NCI-H748 (cell line): ENCODE data around the gene CEBPB.
"Not testable (repeated sequence)": the region's sequence is repeated elsewhere in the genome, so short reads cannot be mapped to it uniquely, and the experiment has no call there.

Experiments
- DNase-seq: peaks from one replicate; lab custom pipeline; 2025; ENCODE audit not compliant: unreplicated experiment; lab: John Stamatoyannopoulos, UW

Gene CEBPB

DNA sequence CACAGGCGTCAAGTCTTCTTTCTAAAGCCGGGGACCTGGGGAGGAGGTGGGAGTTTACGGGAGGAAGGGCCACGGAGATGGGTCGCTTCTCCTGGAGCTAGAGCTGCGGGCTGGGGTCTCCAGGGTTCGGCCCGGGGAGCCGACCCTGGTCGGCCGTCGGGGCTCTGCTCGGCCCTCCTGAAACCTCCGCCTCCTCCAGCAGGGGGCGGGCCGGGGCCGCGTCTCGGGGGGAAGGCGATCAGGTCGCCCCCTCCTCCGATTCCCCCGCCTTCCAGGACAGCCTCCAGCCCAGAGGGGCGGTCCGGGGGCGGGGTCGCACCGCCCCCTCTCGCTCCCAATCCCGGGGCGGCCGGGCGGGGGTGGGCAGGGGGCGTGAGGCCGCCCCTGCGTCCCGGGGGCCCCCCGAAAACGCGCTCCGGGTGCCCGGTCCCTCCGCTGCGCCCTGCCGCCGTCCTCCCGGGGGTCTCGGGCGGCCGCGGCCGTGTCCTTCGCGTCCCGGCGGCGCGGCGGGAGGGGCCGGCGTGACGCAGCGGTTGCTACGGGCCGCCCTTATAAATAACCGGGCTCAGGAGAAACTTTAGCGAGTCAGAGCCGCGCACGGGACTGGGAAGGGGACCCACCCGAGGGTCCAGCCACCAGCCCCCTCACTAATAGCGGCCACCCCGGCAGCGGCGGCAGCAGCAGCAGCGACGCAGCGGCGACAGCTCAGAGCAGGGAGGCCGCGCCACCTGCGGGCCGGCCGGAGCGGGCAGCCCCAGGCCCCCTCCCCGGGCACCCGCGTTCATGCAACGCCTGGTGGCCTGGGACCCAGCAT is at the start of gene CEBPB:
CEBPB (plus strand) TSS at position 580 of the 814 bp plus-strand sequence; CDS start at position 784, 204 bp downstream.
- peak; percentile 78 for DNase-seq

DNA sequence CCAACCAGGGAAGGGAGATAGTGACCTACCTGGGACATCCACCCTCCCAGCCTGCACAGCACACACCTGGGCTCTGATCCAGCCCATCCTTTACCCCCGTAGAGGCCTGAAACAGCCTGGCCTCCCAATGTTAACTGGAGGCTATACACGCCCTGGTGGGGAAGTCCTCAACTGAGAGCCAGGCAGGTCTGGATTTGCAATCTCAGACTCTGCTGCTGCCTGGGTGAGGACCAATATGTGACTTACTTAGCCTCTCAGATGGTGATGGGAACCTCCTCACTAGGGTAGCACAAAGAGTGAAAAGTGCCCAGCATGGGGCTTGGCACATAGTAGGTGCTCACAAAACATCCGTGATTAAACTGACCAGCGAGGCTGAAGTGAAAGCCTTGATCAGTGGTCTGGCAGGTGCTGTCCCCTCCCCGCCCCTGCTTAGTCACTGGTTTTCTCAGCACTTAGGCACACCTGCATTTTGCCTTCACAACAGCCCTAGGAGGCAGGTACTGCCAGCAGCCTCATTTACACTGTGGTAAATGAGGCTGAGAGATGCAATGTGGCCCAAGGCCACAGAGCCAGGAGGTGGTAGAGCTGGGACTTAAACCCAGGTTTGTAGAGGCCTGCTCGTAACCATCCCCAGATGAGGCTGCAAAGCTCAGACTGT is 49.5 kb upstream of the CEBPB start:
- DNase-seq: no peak

DNA sequence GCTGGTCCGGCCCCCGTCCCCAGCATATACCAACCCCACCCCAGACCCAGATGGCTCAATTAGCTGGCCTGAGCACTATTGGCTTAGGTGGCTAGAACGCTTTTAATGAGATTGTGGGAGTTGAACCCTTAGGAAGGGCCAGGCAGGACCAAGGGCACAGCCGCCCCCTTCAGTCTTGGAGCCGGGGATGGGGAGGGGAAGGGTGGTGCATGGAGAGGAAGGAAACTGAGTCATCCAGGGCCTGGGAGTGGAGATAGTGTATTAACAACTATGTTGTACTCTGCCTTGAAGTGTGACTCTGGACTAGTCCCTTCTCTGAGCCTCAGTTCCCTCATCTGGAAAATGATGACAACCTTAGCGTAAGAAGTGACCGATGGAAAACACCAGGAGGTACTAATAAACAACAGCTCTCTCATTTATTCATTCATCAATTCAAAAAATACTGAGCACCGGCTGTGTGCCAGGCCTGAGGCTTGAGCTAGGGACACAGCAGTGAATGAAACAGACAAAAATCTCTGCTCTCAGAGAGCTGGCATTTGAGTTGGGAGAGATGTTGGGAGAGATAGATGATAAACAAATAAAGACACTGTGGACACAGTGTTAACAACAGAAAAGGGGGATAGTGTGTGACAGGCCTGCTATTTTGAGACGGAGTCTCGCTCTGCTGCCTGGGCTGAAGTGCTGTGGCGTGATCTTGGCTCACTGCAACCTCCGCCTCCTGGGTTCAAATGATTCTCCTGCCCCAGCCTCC is 48.6 kb upstream of the CEBPB start:
- no peak for DNase-seq

DNA sequence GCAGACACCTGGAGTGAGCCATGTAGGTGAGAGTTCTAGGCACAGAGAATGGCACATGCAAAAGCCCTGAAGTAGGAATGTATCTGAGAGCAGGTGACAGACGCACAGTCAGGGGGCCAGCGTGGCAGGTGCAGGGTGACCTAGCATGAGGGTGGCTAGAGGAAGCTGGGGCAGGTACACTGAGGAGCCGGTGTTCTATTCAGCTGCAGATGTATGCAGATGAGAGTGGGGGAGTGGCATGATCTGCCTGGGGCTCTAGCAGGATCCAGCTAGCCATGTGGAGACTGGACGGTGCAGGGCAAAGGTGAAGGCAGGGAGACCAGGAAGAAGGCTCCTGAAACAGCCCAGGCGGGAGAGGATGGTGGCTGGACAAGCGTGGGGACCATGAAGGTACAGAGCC is 47.8 kb upstream of the CEBPB start:
- DNase-seq: no peak

DNA sequence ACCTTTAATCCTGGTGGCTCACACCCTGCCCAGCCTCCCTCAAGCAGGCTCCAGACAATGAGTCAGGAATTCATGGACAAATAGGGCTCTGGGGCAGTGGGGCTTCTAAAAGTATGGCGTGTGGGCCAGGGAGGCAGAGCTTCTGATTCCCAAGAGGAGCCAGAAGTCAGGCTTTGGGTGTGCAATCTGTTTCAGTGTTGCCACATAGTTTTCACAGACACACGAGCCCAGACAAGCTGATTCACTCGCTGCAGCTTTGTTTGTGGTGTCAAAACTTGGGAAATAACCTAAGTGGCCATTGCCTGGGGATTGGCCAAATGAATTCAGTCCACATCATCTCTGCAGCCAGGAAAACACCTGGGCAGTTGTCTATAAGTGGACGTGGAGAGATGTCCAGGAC is 46.3 kb upstream of the CEBPB start:
- DNase-seq: no peak

DNA sequence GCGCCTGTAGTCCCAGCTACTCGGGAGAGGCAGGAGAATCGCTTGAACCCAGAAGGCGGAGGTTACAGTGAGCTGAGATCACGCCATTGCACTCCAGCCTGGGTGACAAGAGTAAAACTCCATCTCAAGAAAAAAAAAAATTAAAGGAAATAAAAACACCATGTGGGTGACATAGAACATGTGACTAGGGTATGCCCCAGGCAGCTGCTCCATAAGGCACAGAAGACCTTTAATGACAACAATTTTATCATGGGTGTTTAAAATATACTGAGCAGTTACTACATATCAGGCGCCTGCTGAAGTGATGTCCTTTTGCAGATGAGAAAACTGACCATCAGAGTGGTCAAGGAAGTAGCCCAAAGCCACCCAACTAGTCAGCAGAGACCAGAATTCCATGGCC is 45.1 kb upstream of the CEBPB start:
- DNase-seq: no peak

DNA sequence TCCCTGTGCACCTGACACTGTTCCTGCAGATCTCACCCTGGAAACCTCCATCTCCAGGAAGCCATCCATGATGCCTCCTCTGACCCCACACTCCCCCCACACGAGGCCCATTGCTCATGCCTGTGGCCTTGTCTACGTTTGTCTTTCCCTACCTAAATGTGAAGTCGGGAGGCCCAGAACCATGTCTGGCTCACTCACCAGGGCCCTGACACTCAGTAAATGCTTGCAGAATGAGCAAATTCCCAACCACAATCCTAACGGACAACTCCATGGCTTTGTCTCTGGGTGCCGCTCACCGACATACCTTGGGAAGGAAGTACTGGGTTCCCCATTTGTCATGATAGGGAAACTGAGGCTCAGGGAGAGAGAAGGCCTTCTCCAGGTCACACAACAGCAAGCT is 44.4 kb upstream of the CEBPB start:
- DNase-seq: no peak

DNA sequence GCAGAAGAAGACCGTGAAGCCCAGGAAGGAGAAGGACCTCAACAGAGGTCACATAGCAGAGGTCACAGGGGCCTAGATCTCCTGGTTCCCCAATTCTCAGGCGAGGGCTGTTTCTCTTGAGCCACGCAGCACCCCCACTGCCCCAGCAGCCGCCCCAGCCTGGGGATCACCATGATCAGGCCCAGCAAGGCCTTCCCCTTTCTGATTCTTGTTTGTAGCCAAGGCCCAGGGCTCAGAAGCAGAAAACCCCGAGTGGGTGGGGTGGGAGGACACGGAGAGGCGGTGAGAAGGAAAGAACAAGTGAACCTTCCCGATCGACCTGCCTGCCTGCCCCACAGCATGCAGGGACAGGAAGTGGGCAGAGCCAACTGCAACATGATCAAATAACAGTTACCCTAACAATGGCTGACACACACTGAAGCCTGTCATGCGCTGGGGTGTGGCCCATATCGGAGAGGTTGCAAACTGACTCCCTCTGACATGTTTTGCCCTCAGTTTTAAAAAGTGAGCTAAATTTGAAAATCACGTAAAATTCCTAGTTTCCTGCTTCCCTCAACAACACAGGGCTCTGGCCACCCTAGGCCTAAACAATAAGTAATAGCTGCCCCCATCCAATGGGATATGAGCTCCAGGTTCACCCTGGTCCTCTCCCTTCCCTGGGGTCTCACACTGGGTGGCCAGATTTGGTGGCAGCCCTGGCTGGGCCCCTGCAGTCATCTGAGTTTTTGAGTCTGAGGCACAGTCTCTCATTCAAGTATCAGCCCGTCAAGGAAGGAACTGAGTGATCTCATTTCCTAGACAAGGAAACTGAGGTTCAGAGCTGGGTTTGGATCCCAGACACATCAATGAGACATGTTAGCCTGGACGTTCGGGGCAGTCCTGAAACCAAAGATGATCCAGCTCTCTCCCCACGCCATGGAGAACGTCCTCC is 43.6 kb upstream of the CEBPB start:
- DNase-seq: peak; percentile 45

DNA sequence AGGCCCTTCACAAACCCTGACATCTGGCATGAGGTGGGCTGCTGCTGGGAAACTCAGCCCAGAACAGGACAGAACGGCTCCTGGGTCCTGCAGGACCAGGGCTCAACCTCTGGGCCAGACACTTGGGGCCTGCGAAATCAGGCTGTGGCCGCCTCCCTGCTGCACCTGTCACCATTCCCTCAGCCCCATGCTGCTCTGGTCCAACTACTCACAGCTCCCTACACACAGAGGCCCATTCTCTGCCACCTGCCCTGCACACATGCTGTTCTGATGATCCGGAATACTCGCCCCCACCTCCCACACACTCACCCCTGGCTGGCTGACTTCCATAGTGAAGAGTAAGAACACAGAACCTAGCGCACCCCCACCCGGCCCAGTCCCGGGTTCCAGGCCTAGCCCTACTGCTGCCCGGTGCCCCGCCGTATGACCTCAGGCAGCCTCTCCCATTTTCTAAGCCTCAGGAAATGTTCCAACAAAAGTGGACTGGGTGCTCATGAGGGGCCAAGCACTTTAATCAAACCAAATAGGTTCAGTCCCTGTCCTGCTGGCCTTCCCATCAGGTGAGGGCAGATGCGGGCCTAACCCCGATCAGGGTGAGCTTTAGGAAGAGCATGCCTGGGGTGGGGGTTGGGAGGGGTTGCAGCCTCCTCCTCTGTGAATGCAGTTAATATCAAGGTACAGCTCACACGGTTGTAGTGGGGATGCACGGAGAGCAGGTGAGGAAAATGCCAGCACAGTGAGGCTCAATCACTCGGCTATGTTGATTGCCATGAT is 41.0 kb upstream of the CEBPB start:
- DNase-seq: no peak

DNA sequence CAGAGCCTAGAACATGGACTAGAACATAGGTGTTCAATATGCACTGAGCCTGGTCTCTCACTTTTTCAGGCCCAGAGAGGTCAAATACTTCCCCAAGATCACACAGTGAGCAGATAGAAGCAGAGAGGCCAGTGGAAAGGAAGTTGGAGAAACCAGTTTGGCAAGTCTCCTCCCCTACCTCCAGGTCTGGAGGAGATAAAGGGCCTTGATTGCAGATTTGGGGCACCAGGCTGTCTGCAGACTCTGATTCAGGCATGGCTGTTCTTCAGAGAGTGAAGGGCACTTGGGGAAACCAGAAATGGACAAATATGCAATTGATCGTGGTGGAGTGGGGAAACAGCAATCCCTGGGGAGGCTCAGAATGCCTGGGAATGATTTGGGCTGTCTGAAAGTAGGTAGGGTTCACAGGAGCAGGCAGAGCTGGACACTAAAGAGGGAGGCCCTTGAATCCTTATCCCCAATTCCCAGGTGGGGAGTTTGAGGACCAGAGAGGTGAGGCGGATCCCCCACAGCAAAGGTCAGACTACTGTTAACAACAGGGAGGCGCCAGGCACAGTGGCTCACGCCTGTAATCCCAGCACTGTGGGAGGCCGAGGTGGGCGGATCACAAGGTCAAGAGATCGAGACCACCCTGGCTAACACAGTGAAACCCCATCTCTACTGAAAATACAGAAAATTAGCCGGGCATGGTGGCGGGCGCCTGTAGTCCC is 39.4 kb upstream of the CEBPB start:
- DNase-seq: peak; percentile 30

DNA sequence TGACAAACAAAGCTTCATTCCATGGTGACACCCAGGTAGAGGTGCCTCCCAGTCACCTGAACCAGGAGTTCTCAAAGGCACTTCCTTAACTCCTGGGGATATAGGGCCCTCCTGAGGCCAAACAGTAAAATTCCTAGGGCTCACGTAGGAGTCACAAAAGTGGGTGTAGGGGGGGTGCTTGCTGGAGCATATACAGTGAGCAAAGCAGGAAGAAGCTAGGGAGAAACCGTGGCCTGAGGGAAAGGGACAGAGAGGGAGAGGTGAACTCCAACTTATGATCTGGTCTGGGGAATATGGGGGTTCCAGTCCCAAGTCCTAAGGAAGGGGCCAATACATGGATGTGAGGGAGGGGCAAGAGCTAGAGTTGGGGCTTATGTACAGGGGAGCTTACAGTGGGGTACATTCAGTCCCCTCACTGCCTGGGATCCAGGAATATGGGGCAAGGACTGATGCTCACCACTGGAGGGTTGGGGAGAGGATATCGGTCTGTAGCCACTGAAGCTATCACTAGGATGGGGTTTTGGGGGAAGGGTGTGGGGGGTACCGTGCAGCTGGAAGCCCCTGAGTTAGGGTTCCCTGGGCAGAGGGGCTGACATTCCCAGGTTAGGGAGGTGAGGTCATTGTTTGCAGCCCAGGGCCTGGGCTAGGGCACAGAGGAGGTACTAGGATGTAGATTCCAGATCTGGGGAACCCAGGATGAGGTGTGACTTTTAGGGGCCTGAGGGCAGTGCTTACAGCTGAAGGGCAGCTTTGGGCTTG is 38.1 kb upstream of the CEBPB start:
- peak; percentile 12 for DNase-seq

DNA sequence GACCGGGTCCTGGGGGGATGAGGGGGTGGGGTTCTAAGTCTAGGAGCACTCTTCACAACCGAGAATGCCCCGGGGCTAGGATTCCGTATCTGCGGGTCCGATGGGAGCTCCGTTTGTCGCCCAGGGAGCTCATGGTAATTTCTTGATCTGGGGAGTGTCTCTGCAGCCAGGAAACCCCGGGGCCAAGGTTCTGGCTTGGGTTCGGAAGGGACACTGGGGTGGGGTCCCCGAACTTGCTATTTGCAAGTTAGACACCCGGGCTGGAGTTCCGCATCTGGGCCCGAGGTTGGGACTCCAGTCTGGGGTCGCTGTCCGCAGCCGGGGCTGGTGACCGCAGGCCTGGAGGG is 37.5 kb upstream of the CEBPB start:
- DNase-seq: no peak

DNA sequence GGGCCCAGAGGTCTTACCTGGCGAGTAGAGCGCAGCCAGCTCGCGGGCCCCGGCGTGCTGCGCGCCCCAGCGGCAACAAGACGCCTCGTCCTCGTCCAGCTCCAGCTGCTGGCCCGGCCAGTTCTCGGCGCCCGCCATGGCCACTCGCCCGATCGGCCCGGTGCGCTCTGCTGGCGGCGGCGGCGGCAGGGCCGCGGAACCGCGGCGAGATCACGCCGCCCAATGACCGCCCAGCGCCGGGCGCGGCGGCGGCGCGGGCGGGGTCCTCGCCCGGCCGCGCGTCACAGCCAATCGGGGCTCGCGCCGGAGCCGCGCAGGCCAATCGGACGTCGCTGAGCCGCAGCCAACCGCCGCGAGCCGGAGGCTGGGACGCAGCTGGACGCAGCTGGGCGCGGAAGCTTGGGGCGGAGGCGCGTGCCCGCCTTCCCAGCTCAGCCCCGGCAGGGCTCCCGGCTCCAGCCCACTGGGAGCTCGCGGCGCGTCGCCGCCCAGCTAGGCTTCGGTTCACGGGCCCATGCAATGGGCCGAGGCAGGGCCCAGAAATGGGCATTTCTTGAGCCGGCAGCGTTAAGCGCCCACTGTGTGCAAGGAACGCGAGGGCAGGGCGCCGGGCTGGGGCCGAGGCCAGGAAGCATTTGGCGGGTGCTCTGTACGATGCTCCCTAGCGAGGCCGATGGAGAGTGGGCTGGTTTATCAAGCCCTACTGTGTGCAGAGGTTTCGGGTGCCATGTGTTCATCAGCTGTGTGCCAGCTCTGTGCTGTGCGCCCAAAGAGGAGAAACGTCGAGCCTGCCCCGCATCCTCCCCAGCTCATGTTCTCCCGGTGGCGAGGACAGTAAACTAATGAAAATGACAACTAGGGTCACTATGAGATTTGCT is 36.9 kb upstream of the CEBPB start, which contains the start of gene PEDS1:
PEDS1 (minus strand) TSS at position 224 of the 878 bp plus-strand sequence; CDS start at position 138, 86 bp downstream.
- DNase-seq: peak; percentile 89

DNA sequence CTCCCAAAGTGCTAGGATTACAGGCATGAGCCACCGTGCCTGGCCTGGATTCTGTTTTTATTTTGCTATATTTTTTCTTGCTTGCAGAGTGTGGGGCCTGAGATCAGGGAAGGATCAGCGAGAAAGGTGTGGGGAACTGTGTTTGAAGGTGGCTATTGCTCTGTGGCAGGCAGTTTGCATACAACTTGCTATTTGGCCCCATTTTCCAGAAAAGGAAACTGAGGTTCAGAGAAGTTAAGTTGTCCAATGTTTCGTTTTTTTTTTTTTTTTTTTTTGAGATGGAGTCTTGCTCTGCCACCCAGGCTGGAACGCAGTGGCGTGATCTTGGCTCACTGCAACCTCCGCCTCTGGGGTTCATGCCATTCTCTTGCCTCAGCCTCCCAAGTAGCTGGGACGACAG is 29.1 kb upstream of the CEBPB start:
- DNase-seq: not testable (repeated sequence)

DNA sequence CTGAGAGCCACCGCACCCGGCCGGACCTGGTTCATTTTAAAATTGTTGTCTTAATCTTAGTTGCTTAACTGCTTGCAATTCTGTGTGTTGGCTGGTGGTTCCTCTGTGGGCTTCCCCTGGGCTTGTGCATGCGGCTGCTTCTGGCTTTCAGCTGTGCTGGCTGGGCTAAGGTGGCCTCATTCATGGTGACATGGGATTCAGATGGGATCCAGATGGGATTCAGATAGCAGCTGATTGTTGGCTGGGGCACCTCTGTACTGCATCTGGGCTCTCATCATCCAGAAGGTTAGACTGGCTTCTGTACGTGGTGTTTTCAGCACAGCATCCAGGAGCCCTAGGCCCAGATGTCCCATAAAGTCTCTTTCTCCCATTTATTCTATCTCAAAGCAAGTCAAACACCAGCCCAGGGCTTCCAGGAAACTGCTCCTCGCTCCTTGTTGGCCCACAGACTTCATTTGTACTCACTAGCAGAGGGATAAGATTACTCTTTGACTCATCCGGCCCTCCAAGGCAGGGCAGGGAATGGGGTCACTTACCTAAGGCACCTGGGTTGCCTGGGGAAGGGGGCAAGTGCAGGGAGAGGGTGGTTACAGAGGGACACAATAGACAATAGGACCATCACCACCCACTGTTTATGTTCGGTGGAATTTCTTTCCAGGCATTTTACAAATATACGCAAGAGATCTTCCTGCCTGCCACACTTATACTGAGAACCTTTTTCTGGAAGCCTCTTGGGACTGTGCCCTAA is 26.9 kb upstream of the CEBPB start:
- DNase-seq: no peak

DNA sequence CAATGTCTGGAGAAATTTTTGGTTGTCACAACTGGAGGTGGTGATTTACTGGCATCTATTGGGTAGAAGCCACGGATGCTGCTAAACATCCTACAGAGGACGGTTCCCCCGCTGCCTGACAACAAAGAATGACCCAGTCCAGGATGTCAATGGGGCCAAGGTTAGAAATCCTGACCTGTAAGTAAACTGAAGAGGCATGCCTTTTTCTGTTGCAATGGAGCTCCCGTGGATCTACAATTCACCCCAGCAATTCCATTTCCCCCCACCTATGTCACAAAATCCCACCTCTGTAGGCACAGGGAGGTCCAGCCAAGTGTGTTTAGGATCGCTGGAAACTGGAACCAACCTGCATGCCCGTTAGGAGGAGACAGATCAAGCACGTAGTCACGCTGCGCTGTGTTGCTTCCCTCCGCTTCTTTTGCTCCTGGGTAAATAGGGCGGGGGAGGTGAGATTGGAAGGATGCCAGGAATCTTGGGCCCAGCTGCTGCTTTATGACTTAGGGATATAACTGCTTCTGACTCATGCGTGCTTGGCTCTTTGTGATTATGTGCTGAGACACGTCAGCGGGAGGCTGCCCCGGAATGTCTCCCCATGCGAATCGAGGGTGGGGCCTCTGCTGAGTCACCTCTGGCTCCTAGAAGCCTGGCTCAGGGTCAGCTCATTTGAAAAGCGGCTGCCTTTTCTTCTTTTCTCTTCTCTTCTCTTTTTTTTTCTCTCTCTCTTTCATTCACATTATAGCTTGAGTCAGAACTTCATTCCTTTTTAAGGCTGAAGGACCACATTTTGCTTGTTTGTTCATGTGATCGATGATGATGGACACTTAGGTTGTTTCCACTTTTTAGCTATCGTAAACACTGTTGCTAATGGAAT is 24.7 kb upstream of the CEBPB start:
- DNase-seq: peak; percentile 96
